ENCODE results near the gene GDF9.

DNA sequence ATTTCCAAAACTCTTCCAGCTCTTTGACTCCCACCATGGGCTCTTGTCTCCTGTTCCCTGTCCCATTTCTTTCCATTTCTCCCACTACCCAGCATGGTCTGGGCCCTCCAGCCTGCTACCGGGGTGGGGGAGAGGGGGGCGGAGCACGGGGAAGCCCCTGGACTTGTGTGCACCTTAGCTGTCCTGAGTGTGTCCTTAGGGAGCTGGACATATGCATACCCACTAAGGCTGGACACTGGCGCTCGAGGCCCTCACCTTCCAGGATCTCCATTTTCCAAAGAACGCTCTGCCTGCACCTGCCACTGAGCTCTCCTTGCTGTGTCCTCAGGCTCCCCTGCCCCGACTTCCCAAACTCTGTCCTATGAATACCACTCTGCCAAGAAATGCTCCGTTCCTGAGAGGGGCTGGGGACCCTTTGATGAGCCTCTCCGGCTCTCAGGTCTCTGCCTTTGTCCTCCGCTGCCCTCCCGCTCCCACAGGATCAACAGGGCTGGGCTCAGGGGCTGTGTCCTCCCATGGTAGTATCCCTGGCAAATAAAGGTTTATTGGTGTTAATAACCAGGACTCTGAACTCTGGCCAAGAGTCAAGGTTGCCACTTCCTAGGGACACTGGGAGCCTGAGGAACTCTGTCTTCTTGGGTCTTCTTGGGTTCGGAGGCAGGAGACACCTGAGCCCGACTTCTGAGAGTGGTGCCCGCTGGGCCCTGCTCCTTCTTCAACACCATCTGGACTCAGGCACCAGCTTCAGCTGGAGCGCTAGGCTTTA, 35.0 kb downstream of the GDF9 start:
- TF ChIP-seq, protein P1, sequence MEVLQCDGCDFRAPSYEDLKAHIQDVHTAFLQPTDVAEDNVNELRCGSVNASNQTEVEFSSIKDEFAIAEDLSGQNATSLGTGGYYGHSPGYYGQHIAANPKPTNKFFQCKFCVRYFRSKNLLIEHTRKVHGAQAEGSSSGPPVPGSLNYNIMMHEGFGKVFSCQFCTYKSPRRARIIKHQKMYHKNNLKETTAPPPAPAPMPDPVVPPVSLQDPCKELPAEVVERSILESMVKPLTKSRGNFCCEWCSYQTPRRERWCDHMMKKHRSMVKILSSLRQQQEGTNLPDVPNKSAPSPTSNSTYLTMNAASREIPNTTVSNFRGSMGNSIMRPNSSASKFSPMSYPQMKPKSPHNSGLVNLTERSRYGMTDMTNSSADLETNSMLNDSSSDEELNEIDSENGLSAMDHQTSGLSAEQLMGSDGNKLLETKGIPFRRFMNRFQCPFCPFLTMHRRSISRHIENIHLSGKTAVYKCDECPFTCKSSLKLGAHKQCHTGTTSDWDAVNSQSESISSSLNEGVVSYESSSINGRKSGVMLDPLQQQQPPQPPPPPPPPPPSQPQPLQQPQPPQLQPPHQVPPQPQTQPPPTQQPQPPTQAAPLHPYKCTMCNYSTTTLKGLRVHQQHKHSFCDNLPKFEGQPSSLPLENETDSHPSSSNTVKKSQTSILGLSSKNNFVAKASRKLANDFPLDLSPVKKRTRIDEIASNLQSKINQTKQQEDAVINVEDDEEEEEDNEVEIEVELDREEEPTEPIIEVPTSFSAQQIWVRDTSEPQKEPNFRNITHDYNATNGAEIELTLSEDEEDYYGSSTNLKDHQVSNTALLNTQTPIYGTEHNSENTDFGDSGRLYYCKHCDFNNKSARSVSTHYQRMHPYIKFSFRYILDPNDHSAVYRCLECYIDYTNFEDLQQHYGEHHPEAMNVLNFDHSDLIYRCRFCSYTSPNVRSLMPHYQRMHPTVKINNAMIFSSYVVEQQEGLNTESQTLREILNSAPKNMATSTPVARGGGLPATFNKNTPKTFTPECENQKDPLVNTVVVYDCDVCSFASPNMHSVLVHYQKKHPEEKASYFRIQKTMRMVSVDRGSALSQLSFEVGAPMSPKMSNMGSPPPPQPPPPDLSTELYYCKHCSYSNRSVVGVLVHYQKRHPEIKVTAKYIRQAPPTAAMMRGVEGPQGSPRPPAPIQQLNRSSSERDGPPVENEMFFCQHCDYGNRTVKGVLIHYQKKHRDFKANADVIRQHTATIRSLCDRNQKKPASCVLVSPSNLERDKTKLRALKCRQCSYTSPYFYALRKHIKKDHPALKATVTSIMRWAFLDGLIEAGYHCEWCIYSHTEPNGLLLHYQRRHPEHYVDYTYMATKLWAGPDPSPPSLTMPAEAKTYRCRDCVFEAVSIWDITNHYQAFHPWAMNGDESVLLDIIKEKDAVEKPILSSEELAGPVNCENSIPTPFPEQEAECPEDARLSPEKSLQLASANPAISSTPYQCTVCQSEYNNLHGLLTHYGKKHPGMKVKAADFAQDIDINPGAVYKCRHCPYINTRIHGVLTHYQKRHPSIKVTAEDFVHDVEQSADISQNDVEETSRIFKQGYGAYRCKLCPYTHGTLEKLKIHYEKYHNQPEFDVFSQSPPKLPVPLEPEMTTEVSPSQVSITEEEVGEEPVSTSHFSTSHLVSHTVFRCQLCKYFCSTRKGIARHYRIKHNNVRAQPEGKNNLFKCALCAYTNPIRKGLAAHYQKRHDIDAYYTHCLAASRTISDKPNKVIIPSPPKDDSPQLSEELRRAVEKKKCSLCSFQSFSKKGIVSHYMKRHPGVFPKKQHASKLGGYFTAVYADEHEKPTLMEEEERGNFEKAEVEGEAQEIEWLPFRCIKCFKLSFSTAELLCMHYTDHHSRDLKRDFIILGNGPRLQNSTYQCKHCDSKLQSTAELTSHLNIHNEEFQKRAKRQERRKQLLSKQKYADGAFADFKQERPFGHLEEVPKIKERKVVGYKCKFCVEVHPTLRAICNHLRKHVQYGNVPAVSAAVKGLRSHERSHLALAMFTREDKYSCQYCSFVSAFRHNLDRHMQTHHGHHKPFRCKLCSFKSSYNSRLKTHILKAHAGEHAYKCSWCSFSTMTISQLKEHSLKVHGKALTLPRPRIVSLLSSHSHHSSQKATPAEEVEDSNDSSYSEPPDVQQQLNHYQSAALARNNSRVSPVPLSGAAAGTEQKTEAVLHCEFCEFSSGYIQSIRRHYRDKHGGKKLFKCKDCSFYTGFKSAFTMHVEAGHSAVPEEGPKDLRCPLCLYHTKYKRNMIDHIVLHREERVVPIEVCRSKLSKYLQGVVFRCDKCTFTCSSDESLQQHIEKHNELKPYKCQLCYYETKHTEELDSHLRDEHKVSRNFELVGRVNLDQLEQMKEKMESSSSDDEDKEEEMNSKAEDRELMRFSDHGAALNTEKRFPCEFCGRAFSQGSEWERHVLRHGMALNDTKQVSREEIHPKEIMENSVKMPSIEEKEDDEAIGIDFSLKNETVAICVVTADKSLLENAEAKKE (CRISPR knock-in tag; IDR thresholded peaks at IDR 0.05) = no peak
- TF ChIP-seq, protein P2, sequence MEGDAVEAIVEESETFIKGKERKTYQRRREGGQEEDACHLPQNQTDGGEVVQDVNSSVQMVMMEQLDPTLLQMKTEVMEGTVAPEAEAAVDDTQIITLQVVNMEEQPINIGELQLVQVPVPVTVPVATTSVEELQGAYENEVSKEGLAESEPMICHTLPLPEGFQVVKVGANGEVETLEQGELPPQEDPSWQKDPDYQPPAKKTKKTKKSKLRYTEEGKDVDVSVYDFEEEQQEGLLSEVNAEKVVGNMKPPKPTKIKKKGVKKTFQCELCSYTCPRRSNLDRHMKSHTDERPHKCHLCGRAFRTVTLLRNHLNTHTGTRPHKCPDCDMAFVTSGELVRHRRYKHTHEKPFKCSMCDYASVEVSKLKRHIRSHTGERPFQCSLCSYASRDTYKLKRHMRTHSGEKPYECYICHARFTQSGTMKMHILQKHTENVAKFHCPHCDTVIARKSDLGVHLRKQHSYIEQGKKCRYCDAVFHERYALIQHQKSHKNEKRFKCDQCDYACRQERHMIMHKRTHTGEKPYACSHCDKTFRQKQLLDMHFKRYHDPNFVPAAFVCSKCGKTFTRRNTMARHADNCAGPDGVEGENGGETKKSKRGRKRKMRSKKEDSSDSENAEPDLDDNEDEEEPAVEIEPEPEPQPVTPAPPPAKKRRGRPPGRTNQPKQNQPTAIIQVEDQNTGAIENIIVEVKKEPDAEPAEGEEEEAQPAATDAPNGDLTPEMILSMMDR (conservative IDR thresholded peaks at IDR 0.05; ENCODE audit: low read depth in 2 of 2) = no peak
- TF ChIP-seq, protein P3, sequence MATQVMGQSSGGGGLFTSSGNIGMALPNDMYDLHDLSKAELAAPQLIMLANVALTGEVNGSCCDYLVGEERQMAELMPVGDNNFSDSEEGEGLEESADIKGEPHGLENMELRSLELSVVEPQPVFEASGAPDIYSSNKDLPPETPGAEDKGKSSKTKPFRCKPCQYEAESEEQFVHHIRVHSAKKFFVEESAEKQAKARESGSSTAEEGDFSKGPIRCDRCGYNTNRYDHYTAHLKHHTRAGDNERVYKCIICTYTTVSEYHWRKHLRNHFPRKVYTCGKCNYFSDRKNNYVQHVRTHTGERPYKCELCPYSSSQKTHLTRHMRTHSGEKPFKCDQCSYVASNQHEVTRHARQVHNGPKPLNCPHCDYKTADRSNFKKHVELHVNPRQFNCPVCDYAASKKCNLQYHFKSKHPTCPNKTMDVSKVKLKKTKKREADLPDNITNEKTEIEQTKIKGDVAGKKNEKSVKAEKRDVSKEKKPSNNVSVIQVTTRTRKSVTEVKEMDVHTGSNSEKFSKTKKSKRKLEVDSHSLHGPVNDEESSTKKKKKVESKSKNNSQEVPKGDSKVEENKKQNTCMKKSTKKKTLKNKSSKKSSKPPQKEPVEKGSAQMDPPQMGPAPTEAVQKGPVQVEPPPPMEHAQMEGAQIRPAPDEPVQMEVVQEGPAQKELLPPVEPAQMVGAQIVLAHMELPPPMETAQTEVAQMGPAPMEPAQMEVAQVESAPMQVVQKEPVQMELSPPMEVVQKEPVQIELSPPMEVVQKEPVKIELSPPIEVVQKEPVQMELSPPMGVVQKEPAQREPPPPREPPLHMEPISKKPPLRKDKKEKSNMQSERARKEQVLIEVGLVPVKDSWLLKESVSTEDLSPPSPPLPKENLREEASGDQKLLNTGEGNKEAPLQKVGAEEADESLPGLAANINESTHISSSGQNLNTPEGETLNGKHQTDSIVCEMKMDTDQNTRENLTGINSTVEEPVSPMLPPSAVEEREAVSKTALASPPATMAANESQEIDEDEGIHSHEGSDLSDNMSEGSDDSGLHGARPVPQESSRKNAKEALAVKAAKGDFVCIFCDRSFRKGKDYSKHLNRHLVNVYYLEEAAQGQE (IDR thresholded peaks at IDR 0.05; ENCODE audit: unreplicated experiment) = no peak
- TF ChIP-seq POLR2AphosphoS5 (IDR thresholded peaks at IDR 0.05; ENCODE audit: low read depth) = no peak
- TF ChIP-seq EZH2 (IDR thresholded peaks at IDR 0.05; ENCODE audit: low read depth, unreplicated experiment) = no peak
- TF ChIP-seq JUNB (IDR thresholded peaks at IDR 0.05; ENCODE audit: unreplicated experiment) = no peak
- no peak for TF ChIP-seq CREB1 (CRISPR knock-in tag; IDR thresholded peaks at IDR 0.05; ENCODE audit: low read depth)
- TF ChIP-seq EZH2phosphoT487 (IDR thresholded peaks at IDR 0.05; ENCODE audit: unreplicated experiment) = no peak
- TF ChIP-seq NANOG (IDR thresholded peaks at IDR 0.05; ENCODE audit: borderline replicate concordance) = no peak
- no peak for TF ChIP-seq STAT1 (IDR thresholded peaks at IDR 0.05; ENCODE audit: unreplicated experiment)
- TF ChIP-seq, protein P4, sequence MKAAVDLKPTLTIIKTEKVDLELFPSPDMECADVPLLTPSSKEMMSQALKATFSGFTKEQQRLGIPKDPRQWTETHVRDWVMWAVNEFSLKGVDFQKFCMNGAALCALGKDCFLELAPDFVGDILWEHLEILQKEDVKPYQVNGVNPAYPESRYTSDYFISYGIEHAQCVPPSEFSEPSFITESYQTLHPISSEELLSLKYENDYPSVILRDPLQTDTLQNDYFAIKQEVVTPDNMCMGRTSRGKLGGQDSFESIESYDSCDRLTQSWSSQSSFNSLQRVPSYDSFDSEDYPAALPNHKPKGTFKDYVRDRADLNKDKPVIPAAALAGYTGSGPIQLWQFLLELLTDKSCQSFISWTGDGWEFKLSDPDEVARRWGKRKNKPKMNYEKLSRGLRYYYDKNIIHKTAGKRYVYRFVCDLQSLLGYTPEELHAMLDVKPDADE (IDR thresholded peaks at IDR 0.05) = no peak
- no peak for TF ChIP-seq ZNF114 (CRISPR knock-in tag; IDR thresholded peaks at IDR 0.05)
